ENCODE results near the gene RBMY1B.
"Not testable (repeated sequence)": the region's sequence is repeated elsewhere in the genome, so short reads cannot be mapped to it uniquely, and the experiment has no call there.

The RBMY1B gene

GRCh38 chrY:21511038-21511437, at the start of gene RBMY1B:
Gene RBMY1B (plus strand): TSS chrY:21511338. CDS start chrY:21513351, 2,013 bp downstream.
- not testable (repeated sequence) for H3K27ac ChIP-seq

- not testable (repeated sequence) for H3K27ac ChIP-seq
These were observed 48.2 kb upstream of the RBMY1B start for GRCh38 chrY:21462915-21463314.

GRCh38 chrY:21482967-21483366, 28.2 kb upstream of the RBMY1B start:
- TF ChIP-seq ZFX (IDR thresholded peaks at IDR 0.05), result no peak
- no peak for TF ChIP-seq CTCF (conservative IDR thresholded peaks at IDR 0.05)
- H3K27ac ChIP-seq, result no peak overlapping the region

DNA sequence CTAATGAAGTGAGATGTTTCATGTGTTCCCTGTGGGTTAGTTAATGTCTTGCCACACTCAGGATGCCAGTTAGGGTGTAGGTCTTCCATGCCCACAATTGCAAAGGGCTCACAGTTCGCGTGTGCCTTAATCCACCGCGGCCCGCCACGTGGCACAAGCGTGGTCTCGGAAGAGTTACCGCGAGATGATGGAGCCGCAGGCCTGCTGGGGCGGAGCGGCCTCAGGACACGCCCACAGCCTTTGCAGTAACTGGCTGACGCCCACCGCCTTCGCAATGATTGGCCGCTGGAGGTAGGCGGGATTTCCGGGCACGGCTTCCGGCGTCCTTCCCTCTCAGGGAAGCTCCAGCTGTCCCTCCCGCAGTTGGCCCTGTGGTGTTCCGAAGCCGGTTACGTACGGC, 23.4 kb downstream of the RBMY1B start, which contains the start of gene RBMY1A1:
TSS of gene RBMY1A1 (plus strand) at position 301 of the 400 bp plus-strand sequence. CDS start 2,013 bp downstream, outside the sequence.
- not testable (repeated sequence) for H3K27ac ChIP-seq

DNA sequence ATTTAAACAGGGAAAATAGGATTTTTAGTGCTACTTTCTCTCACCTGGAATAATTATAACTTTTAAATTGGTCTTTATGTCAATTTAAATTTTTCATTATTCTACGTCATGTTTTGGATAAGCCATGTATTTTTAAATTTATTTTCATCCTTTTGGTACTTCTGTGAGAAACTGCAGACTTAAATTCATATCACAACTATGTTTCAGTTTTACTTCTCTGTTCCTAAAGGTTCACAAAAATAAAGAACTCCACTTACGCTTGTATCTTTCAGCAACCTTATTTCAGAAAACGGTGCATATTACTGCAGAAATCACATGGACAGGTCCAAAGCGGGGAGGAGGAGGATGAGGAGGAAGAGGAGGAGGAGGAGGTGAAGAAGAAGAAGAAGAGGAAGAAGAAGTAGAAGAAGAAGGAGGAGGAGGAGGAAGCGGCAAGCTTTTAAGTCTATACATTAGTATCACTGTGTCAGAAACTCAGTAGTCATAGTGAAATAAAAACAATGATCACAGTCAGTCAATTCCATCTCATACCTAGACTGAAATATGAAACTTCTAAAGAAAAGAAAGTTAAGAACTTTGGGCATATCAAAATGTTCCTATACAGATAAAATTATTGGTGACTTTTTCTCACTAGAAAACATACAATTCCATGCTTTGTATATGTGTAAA, 48.3 kb downstream of the RBMY1B start:
- H3K27ac ChIP-seq, result not testable (repeated sequence)
